Esophagus mucosa (tissue), 1 donor: ENCODE measurements around the gene PHACTR4. TPM values are rescaled to one million over a fixed set of nuclear protein-coding genes. Genes with fewer than 3 reads are reported as not detected.
"Not testable (repeated sequence)": the region's sequence is repeated elsewhere in the genome, so short reads cannot be mapped to it uniquely, and the experiment has no call there.

Experiments
- ATAC-seq: fragments of 200-7000 bp; cut with Tn5 transposase; one replicate; pipeline ENCODE4 v1.9.1; 2020
- total RNA-seq: library from RNA; stranded (reverse); gene quantifications from one replicate; pipeline ENCODE4 v1.2.4, GENCODE V29; 2023
- donor health status: DM: yes; HTN: yes; CAD: no.

PHACTR4 gene
- total RNA-seq, 1 donor from 2014 or later = 56.3 TPM

GRCh38 chr1:28437264-28437923 is 67.9 kb downstream of the PHACTR4 start:
- ATAC-seq = peak; percentile 43

GRCh38 chr1:28437924-28438699 is 68.6 kb downstream of the PHACTR4 start:
- peak; percentile 99 for ATAC-seq

- no peak for ATAC-seq
These were observed 69.8 kb downstream of the PHACTR4 start for GRCh38 chr1:28439320-28439719.

GRCh38 chr1:28441674-28442073 is 72.1 kb downstream of the PHACTR4 start:
- ATAC-seq = no peak

GRCh38 chr1:28443550-28443949 is 74.0 kb downstream of the PHACTR4 start:
- no peak for ATAC-seq

GRCh38 chr1:28447679-28448078 is 78.1 kb downstream of the PHACTR4 start:
- ATAC-seq = no peak

GRCh38 chr1:28448094-28448611 is 78.6 kb downstream of the PHACTR4 start:
- not testable (repeated sequence) for ATAC-seq

- peak; percentile 78 for ATAC-seq
These were observed 80.4 kb downstream of the PHACTR4 start for GRCh38 chr1:28449904-28450303.

- ATAC-seq = peak; percentile 54
These were observed 81.0 kb downstream of the PHACTR4 start for GRCh38 chr1:28450561-28450960.

- no peak for ATAC-seq
These were observed 81.5 kb downstream of the PHACTR4 start for GRCh38 chr1:28451011-28451410.

GRCh38 chr1:28456078-28456477 is 86.5 kb downstream of the PHACTR4 start:
- ATAC-seq = peak; percentile 27

GRCh38 chr1:28457678-28458077 is 88.1 kb downstream of the PHACTR4 start:
- ATAC-seq = no peak

- ATAC-seq = peak; percentile 34
These were observed 89.0 kb downstream of the PHACTR4 start for GRCh38 chr1:28458237-28459228.

- no peak for ATAC-seq
These were observed 96.8 kb downstream of the PHACTR4 start for GRCh38 chr1:28466226-28466778.

- ATAC-seq = no peak
These were observed 100.6 kb downstream of the PHACTR4 start for GRCh38 chr1:28470146-28470545.

GRCh38 chr1:28479497-28479896 is 110.0 kb downstream of the PHACTR4 start:
- ATAC-seq = not testable (repeated sequence)

GRCh38 chr1:28480308-28480707 is 110.8 kb downstream of the PHACTR4 start:
- ATAC-seq = no peak

GRCh38 chr1:28482138-28482537 is 112.6 kb downstream of the PHACTR4 start:
- ATAC-seq = peak; percentile 50

- ATAC-seq = peak; percentile 74
These were observed 113.2 kb downstream of the PHACTR4 start for GRCh38 chr1:28482702-28483101.

- ATAC-seq = no peak
These were observed 125.2 kb downstream of the PHACTR4 start for GRCh38 chr1:28494737-28495136.

GRCh38 chr1:28499553-28499952 is 130.0 kb downstream of the PHACTR4 start:
- ATAC-seq = no peak

GRCh38 chr1:28501925-28502324 is 132.4 kb downstream of the PHACTR4 start:
- ATAC-seq = no peak
